CD14-positive monocyte (primary cell): ENCODE data around the gene RHO. TPM values are rescaled to one million over a fixed set of nuclear protein-coding genes. Genes with fewer than 3 reads are reported as not detected.
"Not testable (repeated sequence)": the region's sequence is repeated elsewhere in the genome, so short reads cannot be mapped to it uniquely, and the experiment has no call there.

Source experiments
- DNase-seq, 3 donors: peaks; one replicate each; pipeline ENCODE4 v3.0.0-alpha.2; 2011 to 2022
- H2AFZ ChIP-seq: 2 replicates; pipeline ENCODE4 v1.6.0; 2012; ENCODE audit warnings: mild to moderate bottlenecking, low read depth, low read length, inconsistent platforms; ENCODE audit not compliant: insufficient read depth, poor library complexity, severe bottlenecking
- H3K27ac ChIP-seq, 2 donors: 1 replicate in 1 of 2; 2 replicates in 1 of 2; pipeline ENCODE4 v1.5.1; 2012 to 2013; ENCODE audit warnings: low read length in 2 of 2, control low read depth in 1 of 2, inconsistent platforms in 1 of 2, low read depth in 1 of 2, mild to moderate bottlenecking in 1 of 2
- H3K27me3 ChIP-seq, 2 donors: one replicate each; pipeline versions ENCODE4 v1.6.0 to v1.6.1; 2011 to 2013; ENCODE audit warnings: low read length in 2 of 2; ENCODE audit not compliant: control insufficient read depth in 2 of 2, insufficient read depth in 2 of 2
- H3K36me3 ChIP-seq, 2 donors: replicated peaks in 1 of 2; 1 replicate in 1 of 2; 2 replicates in 1 of 2; pipeline versions ENCODE4 v1.5.1 to v1.6.1; 2012 to 2013; ENCODE audit warnings: low read length in 2 of 2, control low read depth in 1 of 2, inconsistent platforms in 1 of 2, mild to moderate bottlenecking in 1 of 2; ENCODE audit not compliant: insufficient read depth in 2 of 2, control insufficient read depth in 1 of 2
- H3K4me1 ChIP-seq, 2 donors: 1 replicate in 1 of 2; 2 replicates in 1 of 2; pipeline versions ENCODE4 v1.5.1 to v1.6.1; 2012 to 2013; ENCODE audit warnings: low read length in 2 of 2, control low read depth in 1 of 2, inconsistent platforms in 1 of 2, mild to moderate bottlenecking in 1 of 2, moderate library complexity in 1 of 2; ENCODE audit not compliant: insufficient read depth in 2 of 2, control insufficient read depth in 1 of 2
- H3K4me2 ChIP-seq: replicated peaks from 2 replicates; pipeline ENCODE3; 2012; ENCODE audit warnings: low read length, moderate library complexity, mild to moderate bottlenecking; ENCODE audit not compliant: poor library complexity, severe bottlenecking; ENCODE audit errors: extremely low read depth
- H3K4me3 ChIP-seq, 3 experiments: fragments of 200-600 bp in 1 of 3; sonication (generic) in 1 of 3; replicated peaks in 1 of 3; 1 replicate in 2 of 3; 2 replicates in 1 of 3; pipeline ENCODE4 v1.5.1; 2011 to 2013; ENCODE audit warnings: low read length in 3 of 3, mild to moderate bottlenecking in 3 of 3, control low read depth in 2 of 3, low read depth in 2 of 3, inconsistent platforms in 1 of 3, moderate library complexity in 1 of 3
- H3K79me2 ChIP-seq: 2 replicates; pipeline ENCODE4 v1.6.0; 2012; ENCODE audit warnings: mild to moderate bottlenecking, control low read depth, inconsistent platforms, low read length, moderate library complexity; ENCODE audit not compliant: insufficient read depth
- H3K9ac ChIP-seq: 2 replicates; pipeline ENCODE4 v1.6.0; 2017; ENCODE audit warnings: low read length, mild to moderate bottlenecking; ENCODE audit not compliant: insufficient read depth, poor library complexity, severe bottlenecking
- H3K9me3 ChIP-seq, 2 donors: replicated peaks in 1 of 2; 1 replicate in 1 of 2; 2 replicates in 1 of 2; pipeline versions ENCODE4 v1.5.1 to v1.6.1; 2012 to 2013; ENCODE audit warnings: low read length in 2 of 2, control low read depth in 1 of 2; ENCODE audit not compliant: control insufficient read depth in 1 of 2, insufficient read depth in 1 of 2
- H4K20me1 ChIP-seq: 2 replicates; pipeline ENCODE4 v1.6.0; 2012; ENCODE audit warnings: mild to moderate bottlenecking, low read length, control low read depth, moderate library complexity; ENCODE audit not compliant: insufficient read depth
- H3K27ac Mint-ChIP-seq, 7 donors: one replicate each; pipeline ENCODE4 v1.8.0; 2020; ENCODE audit warnings: mild to moderate bottlenecking in 7 of 7, mixed read lengths in 7 of 7, moderate library complexity in 6 of 7, inconsistent platforms in 2 of 7
- H3K27me3 Mint-ChIP-seq, 3 donors: one replicate each; pipeline ENCODE4 v1.8.0; 2021 to 2022; ENCODE audit warnings: low read depth in 3 of 3, mild to moderate bottlenecking in 3 of 3, mixed read lengths in 3 of 3, moderate library complexity in 3 of 3, inconsistent platforms in 1 of 3
- H3K36me3 Mint-ChIP-seq, 2 donors: one replicate each; pipeline ENCODE4 v1.8.0; 2020; ENCODE audit warnings: mixed read lengths in 2 of 2, inconsistent platforms in 1 of 2, mild to moderate bottlenecking in 1 of 2
- H3K4me1 Mint-ChIP-seq: one replicate; pipeline ENCODE4 v1.8.0; 2020; ENCODE audit warnings: mild to moderate bottlenecking, mixed read lengths
- H3K4me3 Mint-ChIP-seq, 2 donors: one replicate each; pipeline ENCODE4 v1.8.0; 2020; ENCODE audit warnings: mild to moderate bottlenecking in 2 of 2, mixed read lengths in 2 of 2, moderate library complexity in 1 of 2
- H3K9me3 Mint-ChIP-seq, 7 donors: one replicate each; pipeline ENCODE4 v1.8.0; 2020 to 2022; ENCODE audit warnings: mixed read lengths in 7 of 7, mild to moderate bottlenecking in 6 of 7, moderate library complexity in 6 of 7, inconsistent platforms in 2 of 7
- WGBS: methylation state at CpG from one replicate; pipeline ENCODE4 v1.1.5; 2013; ENCODE audit warnings: missing lambda C conversion rate; ENCODE audit not compliant: insufficient coverage; 5-methylcytosine and 5-hydroxymethylcytosine counted together
- intact Hi-C, 2 donors: fragments of 100-400 bp; cut with micrococcal nuclease; formaldehyde crosslinking; loops; one replicate each; pipeline versions ENCODE4 v1.15.0 to v1.15.1; 2023
- polyA plus RNA-seq, 3 donors: library from polyadenylated mRNA; depleted of rRNA in 1 of 3; unstranded in 2 of 3; stranded (reverse) in 1 of 3; fragments of 300-500 nt in 2 of 3; fragments of >200 nt in 1 of 3; fragmentation: Illumina TruSeq in 2 of 3; gene quantifications; 1 replicate in 2 of 3; 2 replicates in 1 of 3; pipeline ENCODE4 v1.2.3, GENCODE V29; 2012 to 2021
- TF ChIP-seq, protein P1 (sequence below): fragments of 200-600 bp; IDR thresholded peaks from one replicate; pipeline ENCODE4 v1.8.0; 2022; ENCODE audit warnings: antibody characterized with exemption, mild to moderate bottlenecking

Gene RHO
- polyA plus RNA-seq, 3 donors: 0.03 TPM; not detected in 2

DNA sequence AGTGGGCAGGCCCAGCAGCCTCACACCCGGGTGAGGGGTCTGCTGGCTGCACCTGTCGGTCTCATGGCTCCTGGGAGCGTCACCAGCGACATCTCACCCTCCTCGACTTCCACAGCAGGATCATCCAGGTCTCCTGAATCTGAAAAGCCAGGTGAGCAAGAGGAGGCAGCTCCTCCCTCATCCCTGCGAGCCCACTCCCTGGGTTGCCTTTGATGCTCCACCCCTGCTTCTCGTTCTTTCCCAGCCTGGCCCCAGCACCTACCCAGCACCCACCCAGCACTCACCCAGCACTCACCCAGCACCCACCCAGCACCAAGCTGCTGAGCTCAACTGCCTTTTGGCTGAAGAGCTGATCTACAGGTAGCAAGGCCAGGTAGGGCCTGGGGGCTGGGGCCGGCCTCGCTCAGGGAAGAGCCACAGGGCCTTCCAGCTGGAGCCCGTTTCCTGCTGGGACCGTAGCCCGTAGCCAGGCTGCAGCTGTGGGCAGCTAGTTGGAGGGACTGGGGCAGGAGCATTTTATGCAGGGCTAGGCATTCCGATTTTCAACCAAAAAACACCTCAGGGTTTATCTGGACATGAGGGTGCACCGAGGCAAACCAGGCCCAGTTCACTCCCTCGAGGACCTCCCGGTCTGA, 14.8 kb downstream of the RHO start, which contains the start of gene H1-8:
H1-8 (plus strand) TSS at position 20 of the 635 bp plus-strand sequence; CDS start at position 64, 44 bp downstream.
- no peak within 1 kb of the TSS for H3K9ac ChIP-seq
- Mint-ChIP-seq H3K9me3 (no peaks in the 10 kb centered on the region), H3K4me3 (no peak within 1 kb of the TSS), H3K27ac (peak within 1 kb of the TSS in 2 of 7 donors; percentile 14 to 30), H3K36me3 (no peaks in the 10 kb centered on the region), H3K4me1 (peaks cover 4% of the 10 kb centered on the region), H3K27me3 (peaks cover 0 to 4% (median 1%) of the 10 kb centered on the region in 3 donors)
- intact Hi-C loops: no loop called here
- no peaks in the 10 kb centered on the region for H3K9me3 ChIP-seq
- no peak within 1 kb of the TSS for H2AFZ ChIP-seq
- DNase-seq: no peak
- WGBS: 97% methylated on average over 13 of the region's 16 CpGs
- H3K4me3 ChIP-seq: no peak within 1 kb of the TSS
- H3K79me2 ChIP-seq: no peaks in the 10 kb centered on the region
- no peaks in the 10 kb centered on the region for H3K27me3 ChIP-seq
- H3K36me3 ChIP-seq: no peaks in the 10 kb centered on the region
- no peak within 1 kb of the TSS for H3K4me2 ChIP-seq
- H4K20me1 ChIP-seq: no peaks in the 10 kb centered on the region
- H3K4me1 ChIP-seq: peaks cover 3 to 4% of the 10 kb centered on the region in 2 donors
- TF ChIP-seq, protein P1, sequence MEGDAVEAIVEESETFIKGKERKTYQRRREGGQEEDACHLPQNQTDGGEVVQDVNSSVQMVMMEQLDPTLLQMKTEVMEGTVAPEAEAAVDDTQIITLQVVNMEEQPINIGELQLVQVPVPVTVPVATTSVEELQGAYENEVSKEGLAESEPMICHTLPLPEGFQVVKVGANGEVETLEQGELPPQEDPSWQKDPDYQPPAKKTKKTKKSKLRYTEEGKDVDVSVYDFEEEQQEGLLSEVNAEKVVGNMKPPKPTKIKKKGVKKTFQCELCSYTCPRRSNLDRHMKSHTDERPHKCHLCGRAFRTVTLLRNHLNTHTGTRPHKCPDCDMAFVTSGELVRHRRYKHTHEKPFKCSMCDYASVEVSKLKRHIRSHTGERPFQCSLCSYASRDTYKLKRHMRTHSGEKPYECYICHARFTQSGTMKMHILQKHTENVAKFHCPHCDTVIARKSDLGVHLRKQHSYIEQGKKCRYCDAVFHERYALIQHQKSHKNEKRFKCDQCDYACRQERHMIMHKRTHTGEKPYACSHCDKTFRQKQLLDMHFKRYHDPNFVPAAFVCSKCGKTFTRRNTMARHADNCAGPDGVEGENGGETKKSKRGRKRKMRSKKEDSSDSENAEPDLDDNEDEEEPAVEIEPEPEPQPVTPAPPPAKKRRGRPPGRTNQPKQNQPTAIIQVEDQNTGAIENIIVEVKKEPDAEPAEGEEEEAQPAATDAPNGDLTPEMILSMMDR: no peak
- H3K27ac ChIP-seq: no peak within 1 kb of the TSS

DNA sequence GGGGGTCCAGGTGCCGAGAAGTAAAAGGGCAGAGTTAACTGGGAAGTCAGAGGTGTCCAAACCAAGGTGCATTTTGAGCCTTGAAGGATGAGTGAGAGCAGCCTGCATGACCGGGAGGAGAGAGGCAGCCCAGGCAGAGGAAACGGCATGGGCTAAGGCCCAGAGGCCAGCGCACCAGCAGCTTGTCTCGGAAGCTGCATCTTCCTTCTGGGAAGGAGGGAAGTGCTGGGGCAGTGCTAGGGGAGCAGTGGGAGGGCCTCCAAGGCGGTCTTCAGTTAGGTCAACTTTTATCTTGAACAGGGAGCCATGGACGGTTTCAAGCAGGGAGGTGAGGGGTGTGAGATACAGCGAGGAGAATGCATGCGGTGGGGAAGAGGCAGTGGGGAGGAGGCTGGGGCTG, 15.6 kb downstream of the RHO start:
- H3K9ac ChIP-seq: no peak overlapping the region
- H3K79me2 ChIP-seq: no peaks in the 10 kb centered on the region
- no peaks in the 10 kb centered on the region for H3K27me3 ChIP-seq
- Mint-ChIP-seq H3K27me3 (peaks cover 0 to 6% (median 1%) of the 10 kb centered on the region in 3 donors), H3K9me3 (no peaks in the 10 kb centered on the region), H3K4me3 (no peak overlapping the region), H3K27ac (peak overlapping the region in 2 of 7 donors; percentile 14 to 30), H3K36me3 (no peaks in the 10 kb centered on the region), H3K4me1 (peaks cover 10% of the 10 kb centered on the region)
- WGBS: 97% methylated on average over 9 of the region's 9 CpGs
- TF ChIP-seq, protein P1: no peak
- no peaks in the 10 kb centered on the region for H3K36me3 ChIP-seq
- H3K4me1 ChIP-seq: peaks cover 6 to 11% of the 10 kb centered on the region in 2 donors
- H3K9me3 ChIP-seq: no peaks in the 10 kb centered on the region
- H3K4me2 ChIP-seq: no peak overlapping the region
- H3K27ac ChIP-seq: no peak overlapping the region
- DNase-seq: no peak
- H3K4me3 ChIP-seq: no peak overlapping the region
- no peaks in the 10 kb centered on the region for H4K20me1 ChIP-seq
- H2AFZ ChIP-seq: no peak overlapping the region
- intact Hi-C loops: no loop called here

DNA sequence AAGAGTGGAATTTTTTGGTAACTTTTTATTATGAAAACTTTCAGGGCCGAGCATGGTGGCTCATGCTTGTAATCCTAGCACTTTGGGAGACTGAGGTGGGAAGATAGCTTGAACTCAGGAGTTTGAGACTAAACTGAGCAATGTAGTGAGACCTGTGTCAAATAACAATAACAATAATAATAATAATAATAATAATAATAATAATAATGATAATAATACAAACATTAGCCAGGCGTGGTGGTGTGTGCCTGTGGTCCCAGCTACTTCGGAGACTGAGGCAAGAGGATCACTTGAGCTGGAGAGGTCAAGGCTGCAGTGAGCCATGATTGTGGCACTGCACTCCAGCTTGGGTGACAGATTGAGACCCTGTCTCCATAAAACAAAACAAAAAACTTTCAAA, 17.5 kb downstream of the RHO start:
- H3K9me3 Mint-ChIP-seq: not testable (repeated sequence)
- WGBS: 100% methylated on average over 1 of the region's 3 CpGs

More for the DNA sequence above, 17.5 kb downstream of the RHO start:
- H2AFZ ChIP-seq, H3K27ac ChIP-seq, H3K27me3 Mint-ChIP-seq, H3K36me3 ChIP-seq, H3K4me3 Mint-ChIP-seq, DNase-seq, H4K20me1 ChIP-seq, H3K9ac ChIP-seq, H3K27me3 ChIP-seq, H3K4me3 ChIP-seq, intact Hi-C loops, H3K9me3 ChIP-seq, H3K4me2 ChIP-seq, H3K27ac Mint-ChIP-seq, H3K79me2 ChIP-seq, H3K36me3 Mint-ChIP-seq: not testable (repeated sequence)
- peaks cover 24% of the 10 kb centered on the region for H3K4me1 Mint-ChIP-seq
- H3K4me1 ChIP-seq: peaks cover 18 to 28% of the 10 kb centered on the region in 2 donors
